GM12878 (cell line): ENCODE measurements around the gene CLDN15. TPM values are rescaled to one million over a fixed set of nuclear protein-coding genes. Genes with fewer than 3 reads are reported as not detected.

Experiments used
- ATAC-seq: fragments of 200-7000 bp; cut with Tn5 transposase; 3 replicates; pipeline ENCODE4 v1.9.1; 2020; ENCODE audit warnings: mild to moderate bottlenecking, moderate library complexity
- BruUV-seq: library from RNA; stranded (reverse); fragments of 400-500 nt; replicated peaks from 2 replicates; lab custom pipeline; 2021; lab: Mats Ljungman, UMichigan
- CTCF ChIA-PET: fragments of 300-600 bp; sonication (Branson Sonifier 250); formaldehyde crosslinking; extraction: SDS; loops from one replicate; lab custom pipeline; 2021; ENCODE audit warnings: inconsistent platforms; lab: Yijun Ruan, JAX
- POLR2A ChIA-PET: fragments of 350-600 bp; formaldehyde crosslinking; extraction: SDS; loops from one replicate; lab custom pipeline; 2021; ENCODE audit warnings: inconsistent platforms; lab: Charles Lee
- RAD21 ChIA-PET: fragments of 300-600 bp; sonication (Branson Sonifier 250); formaldehyde crosslinking; loops from one replicate; lab custom pipeline; 2023; ENCODE audit warnings: antibody characterized with exemption; ENCODE audit not compliant: unreplicated experiment; lab: Charles Lee
- SMC1A ChIA-PET: fragments of 300-600 bp; sonication (Branson Sonifier 250); formaldehyde crosslinking; loops from one replicate; lab custom pipeline; 2023; ENCODE audit not compliant: unreplicated experiment, uncharacterized antibody; lab: Charles Lee
- DNase-seq: peaks from one replicate; pipeline ENCODE4 v3.0.0-alpha.2; 2011; ENCODE audit warnings: low read depth, low spot score
- FAIRE-seq: peaks from 3 replicates; lab custom pipeline; 2011; peaks lifted over from hg19 to GRCh38; lab: Jason Lieb, UNC
- H2AFZ ChIP-seq: 2 replicates; pipeline ENCODE4 v1.6.0; 2011; ENCODE audit warnings: low read depth, low read length, control low read depth; ENCODE audit not compliant: control insufficient read depth
- H3K27ac ChIP-seq: 2 replicates; pipeline ENCODE4 v1.5.1; 2011; ENCODE audit warnings: control low read depth; ENCODE audit not compliant: control insufficient read depth, insufficient read depth
- H3K27me3 ChIP-seq, 2 experiments: replicated peaks in 1 of 2; 2 replicates each; pipeline versions ENCODE4 v1.6.0 to v1.6.1; 2011; ENCODE audit warnings: low read length in 1 of 2; ENCODE audit not compliant: control insufficient read depth in 2 of 2, insufficient read depth in 2 of 2
- H3K36me3 ChIP-seq, 2 experiments: 2 replicates each; pipeline ENCODE4 v1.5.1; 2011; ENCODE audit warnings: low read length in 1 of 2; ENCODE audit not compliant: control insufficient read depth in 2 of 2, insufficient read depth in 2 of 2
- H3K4me1 ChIP-seq: 2 replicates; pipeline ENCODE4 v1.6.1; 2011; ENCODE audit warnings: mild to moderate bottlenecking, low read length, moderate library complexity, mixed read lengths; ENCODE audit not compliant: control insufficient read depth, insufficient read depth
- H3K4me2 ChIP-seq: 2 replicates; pipeline ENCODE4 v1.6.0; 2011; ENCODE audit warnings: control low read depth; ENCODE audit not compliant: control insufficient read depth, insufficient read depth
- H3K4me3 ChIP-seq: fragments of 200-600 bp; sonication (generic); 2 replicates; pipeline ENCODE4 v1.5.1; 2016
- H3K79me2 ChIP-seq: 2 replicates; pipeline ENCODE4 v1.6.0; 2011; ENCODE audit warnings: low read length; ENCODE audit not compliant: control insufficient read depth, insufficient read depth
- H3K9ac ChIP-seq: 2 replicates; pipeline ENCODE4 v1.8.0; 2011; ENCODE audit warnings: low read length, control low read depth, mixed read lengths; ENCODE audit not compliant: control insufficient read depth, insufficient read depth
- H3K9me3 ChIP-seq: replicated peaks from 3 replicates; pipeline ENCODE4 v1.5.1; 2011; ENCODE audit warnings: mild to moderate bottlenecking, low read length; ENCODE audit not compliant: control insufficient read depth, insufficient read depth
- H4K20me1 ChIP-seq: 2 replicates; pipeline ENCODE4 v1.6.0; 2011; ENCODE audit not compliant: control insufficient read depth, insufficient read depth
- ATF7 ChIP-seq: fragments of 450-650 bp; IDR thresholded peaks from 2 replicates; pipeline ENCODE4 v1.6.1; 2016; ENCODE audit warnings: low read depth, mild to moderate bottlenecking
- BCL11A ChIP-seq: IDR thresholded peaks from 2 replicates; pipeline ENCODE4 v1.6.1; 2011; ENCODE audit warnings: low read depth, low read length
- FOS ChIP-seq: IDR thresholded peaks from 3 replicates; pipeline ENCODE4 v1.6.1; 2011; ENCODE audit warnings: borderline replicate concordance; ENCODE audit not compliant: insufficient read length; ENCODE audit errors: extremely low read depth
- HSF1 ChIP-seq: fragments of 150-350 bp; IDR thresholded peaks from 2 replicates; pipeline ENCODE4 v1.6.1; 2014; ENCODE audit warnings: mild to moderate bottlenecking, low read depth, low read length
- LARP7 ChIP-seq: fragments of 450-650 bp; IDR thresholded peaks from 2 replicates; pipeline ENCODE4 v1.6.1; 2017; ENCODE audit warnings: mild to moderate bottlenecking
- NR2F1 ChIP-seq: fragments of 450-650 bp; conservative IDR thresholded peaks from 2 replicates; pipeline ENCODE4 v1.6.1; 2017; ENCODE audit warnings: mild to moderate bottlenecking
- PML ChIP-seq: IDR thresholded peaks from 2 replicates; pipeline ENCODE4 v1.6.1; 2012; ENCODE audit warnings: low read length, inconsistent platforms
- SMARCA5 ChIP-seq: fragments of 450-650 bp; IDR thresholded peaks from 2 replicates; pipeline ENCODE4 v1.6.1; 2017; ENCODE audit warnings: mild to moderate bottlenecking
- USF1 ChIP-seq: IDR thresholded peaks from 2 replicates; pipeline ENCODE4 v1.6.1; 2011; ENCODE audit warnings: borderline replicate concordance, low read depth, mild to moderate bottlenecking, moderate library complexity, mixed read lengths, low read length; ENCODE audit not compliant: insufficient read depth; ENCODE audit errors: extremely low read length
- YY1 ChIP-seq: IDR thresholded peaks from 2 replicates; pipeline ENCODE4 v1.6.1; 2011; ENCODE audit warnings: low read depth, mild to moderate bottlenecking, low read length
- ZNF24 ChIP-seq: fragments of 450-650 bp; IDR thresholded peaks from 2 replicates; pipeline ENCODE4 v1.6.1; 2017; ENCODE audit warnings: antibody characterized with exemption, mild to moderate bottlenecking
- ZNF384 ChIP-seq: IDR thresholded peaks from 2 replicates; pipeline ENCODE4 v1.6.1; 2012; ENCODE audit warnings: low read depth, mild to moderate bottlenecking, low read length, improper control_type of control experiment, borderline replicate concordance
- ZSCAN29 ChIP-seq: fragments of 450-650 bp; IDR thresholded peaks from 2 replicates; pipeline ENCODE4 v1.6.1; 2017; ENCODE audit warnings: mild to moderate bottlenecking, moderate library complexity
- WGBS: methylation state at CpG from one replicate; pipeline ENCODE4 v1.1.6; 2016; ENCODE audit warnings: low lambda C conversion rate; ENCODE audit not compliant: insufficient replicate concordance, insufficient coverage; ENCODE audit errors: missing lambda C conversion rate; 5-methylcytosine and 5-hydroxymethylcytosine counted together
- in situ Hi-C: fragments of 300-500 bp; cut with MboI; formaldehyde crosslinking; loops from 9 replicates; pipeline ENCODE4 v1.14.3; 2018; ENCODE audit warnings: mixed read lengths
- intact Hi-C: fragments of 100-400 bp; cut with micrococcal nuclease; formaldehyde crosslinking; loops from one replicate; pipeline ENCODE4 v1.14.2; 2022; ENCODE audit not compliant: unreplicated experiment
- polyA plus RNA-seq, 11 experiments: library from polyadenylated mRNA; depleted of rRNA in 4 of 11; unstranded in 6 of 11; stranded (reverse) in 5 of 11; fragments of >200 nt; fragmentation: Nextera tagmentation in 4 of 11; fragmentation: Illumina TruSeq in 1 of 11; extraction: Ambion mirVana in 4 of 11; extraction: Trizol in 1 of 11; gene quantifications; 1 replicate in 1 of 11; 2 replicates in 10 of 11; pipeline versions ENCODE4 v1.2.1 to v1.2.3, GENCODE V29; 2011 to 2016; ENCODE audit warnings: inconsistent platforms in 2 of 11, missing spikeins in 2 of 11, low read depth in 1 of 11
- total RNA-seq, 4 experiments: library from RNA; depleted of rRNA in 3 of 4; stranded (reverse); fragments of >200 nt in 3 of 4; fragmentation: Illumina TruSeq in 1 of 4; extraction: Trizol in 1 of 4; gene quantifications; 2 replicates each; pipeline versions ENCODE4 v1.2.1 to v1.2.3, GENCODE V29; 2013 to 2021
- TF ChIP-seq, protein P1 (sequence below): IDR thresholded peaks from 2 replicates; pipeline ENCODE4 v1.6.1; 2012; ENCODE audit warnings: low read depth, low read length, improper control_type of control experiment

Gene CLDN15
- total and polyA plus RNA-seq, 10 of the 15 experiments (the other 5 are each of a cell fraction or from before 2014, with no cell fraction given): 0.47 to 15.0 (median 6.6) TPM

DNA sequence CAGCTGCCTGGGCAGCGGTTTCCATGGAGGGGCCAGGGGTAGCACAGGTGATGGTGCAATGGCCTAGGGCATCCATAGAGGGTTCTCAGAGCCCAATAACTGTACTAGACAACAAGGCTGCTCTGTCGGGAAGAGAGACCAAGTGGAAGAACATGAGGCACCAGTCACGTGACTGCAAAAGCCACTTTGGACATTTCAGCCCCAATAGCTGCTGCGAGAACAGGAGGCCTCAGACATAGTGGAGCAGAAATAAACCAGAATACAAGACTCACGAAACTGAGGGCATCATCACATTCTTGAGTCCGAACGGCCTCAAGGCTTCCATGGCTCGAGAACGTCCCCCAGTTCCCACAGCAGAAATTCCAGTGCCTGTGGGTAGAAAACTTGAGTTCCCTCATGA is 39.6 kb upstream of the CLDN15 start:
- no peak overlapping the region for H2AFZ ChIP-seq
- no peak overlapping the region for H3K4me3 ChIP-seq
- no peaks in the 10 kb centered on the region for H3K4me1 ChIP-seq
- peak; percentile 0 for TF ChIP-seq USF1
- no peak for TF ChIP-seq ZNF24
- ChIA-PET SMC1A (no interaction called here), CTCF (no interaction called here), RAD21 (no interaction called here), POLR2A (no interaction called here)
- DNase-seq (no peak), FAIRE-seq (no peak), ATAC-seq (no peak)
- no peaks in the 10 kb centered on the region for H3K36me3 ChIP-seq
- no peak overlapping the region for H3K9ac ChIP-seq
- H3K79me2 ChIP-seq: no peaks in the 10 kb centered on the region
- no peak overlapping the region for H3K4me2 ChIP-seq
- BruUV-seq: no TSS peak
- H3K9me3 ChIP-seq: no peaks in the 10 kb centered on the region
- no peaks in the 10 kb centered on the region for H4K20me1 ChIP-seq
- 18% methylated on average over 9 of the region's 9 CpGs for WGBS
- no peak overlapping the region for H3K27ac ChIP-seq
- peaks cover 0 to 3% of the 10 kb centered on the region in 2 experiments; a peak in 2 of 4 replicates for H3K27me3 ChIP-seq
- in situ Hi-C loops (no loop called here), intact Hi-C loops (no loop called here)

DNA sequence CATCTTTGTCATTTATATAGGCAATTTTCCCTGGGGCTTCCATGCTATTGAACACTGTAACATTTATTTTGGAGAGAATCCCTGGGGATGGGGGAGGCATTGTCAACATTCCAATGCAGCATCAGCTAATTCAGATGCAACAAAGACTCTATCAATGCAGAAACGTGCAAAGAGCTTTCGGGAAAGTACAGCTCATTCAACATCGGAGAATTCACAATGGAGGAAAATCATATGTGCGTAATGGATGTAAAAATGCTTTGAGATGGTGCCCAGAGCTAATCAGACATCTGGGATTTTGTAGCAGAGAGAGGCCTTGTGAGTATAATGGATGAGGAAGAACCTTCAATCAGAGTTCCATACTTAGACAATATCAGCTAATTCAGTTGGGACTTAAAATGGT is 35.6 kb upstream of the CLDN15 start:
- in situ Hi-C loops (no loop called here), intact Hi-C loops (no loop called here)
- Histone ChIP-seq H3K27me3 (peaks cover 0 to 3% of the 10 kb centered on the region in 2 experiments; a peak in 2 of 4 replicates), H3K9me3 (no peaks in the 10 kb centered on the region), H3K27ac (no peak overlapping the region), H3K36me3 (no peaks in the 10 kb centered on the region), H3K9ac (no peak overlapping the region), H3K4me3 (no peak overlapping the region), H3K4me2 (no peak overlapping the region), H3K4me1 (no peaks in the 10 kb centered on the region), H3K79me2 (no peaks in the 10 kb centered on the region), H2AFZ (no peak overlapping the region), H4K20me1 (no peaks in the 10 kb centered on the region)
- FAIRE-seq (no peak), DNase-seq (no peak), ATAC-seq (no peak)
- ChIA-PET RAD21 (interaction anchor here (0.7 kb wide), 1 partner anchor 129 kb away, joined by 3 read pairs; no protein-coding TSS in a partner anchor), SMC1A (interaction anchor here (1.3 kb wide), 1 partner anchor 9 kb away, joined by 5 read pairs; no protein-coding TSS in a partner anchor), POLR2A (no interaction called here), CTCF (interaction anchor here (1.0 to 1.4 kb wide), 5 partner anchors 9 to 129 kb away, joined by 3 to 8 read pairs (median 3); no protein-coding TSS in a partner anchor)
- 33% methylated on average over 4 of the region's 4 CpGs for WGBS
- BruUV-seq: no TSS peak
- TF ChIP-seq YY1 (no peak), ZSCAN29 (no peak), FOS (no peak), ZNF384 (no peak), LARP7 (no peak), BCL11A (no peak), NR2F1 (no peak), HSF1 (no peak), SMARCA5 (no peak), ATF7 (no peak), PML (no peak)
- TF ChIP-seq, protein P1, sequence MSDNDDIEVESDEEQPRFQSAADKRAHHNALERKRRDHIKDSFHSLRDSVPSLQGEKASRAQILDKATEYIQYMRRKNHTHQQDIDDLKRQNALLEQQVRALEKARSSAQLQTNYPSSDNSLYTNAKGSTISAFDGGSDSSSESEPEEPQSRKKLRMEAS: no peak
